Mucosa of descending colon (tissue), 3 donors: ENCODE results near the gene PMEPA1. TPM values are rescaled to one million over a fixed set of nuclear protein-coding genes. Genes with fewer than 3 reads are reported as not detected.

Experiments used
- ATAC-seq: fragments of 200-7000 bp; cut with Tn5 transposase; one replicate; pipeline ENCODE4 v1.9.1; 2020; ENCODE audit warnings: mild to moderate bottlenecking, moderate library complexity
- DNase-seq, 3 donors: peaks; one replicate each; pipeline ENCODE4 v3.0.0-alpha.2; 2020
- H3K36me3 ChIP-seq: fragments of 200-600 bp; one replicate; pipeline ENCODE4 v1.8.0; 2021; ENCODE audit warnings: low read depth, mild to moderate bottlenecking
- H3K4me1 ChIP-seq: fragments of 200-600 bp; one replicate; pipeline ENCODE4 v1.8.0; 2021; ENCODE audit warnings: low read depth, mild to moderate bottlenecking
- H3K4me3 ChIP-seq: fragments of 200-600 bp; one replicate; pipeline ENCODE4 v1.8.0; 2021; ENCODE audit warnings: mild to moderate bottlenecking
- H3K9me3 ChIP-seq: fragments of 200-600 bp; one replicate; pipeline ENCODE4 v1.8.0; 2021; ENCODE audit warnings: mild to moderate bottlenecking
- intact Hi-C, 2 donors: fragments of 100-400 bp; cut with DNase I in 1 of 2; cut with micrococcal nuclease in 1 of 2; formaldehyde crosslinking; loops; one replicate each; pipeline versions ENCODE4 v1.11.0 to v1.11.1; 2022; cut with DNase I, micrococcal nuclease
- total RNA-seq, 3 donors: library from RNA; stranded (reverse); fragmentation: NEBNext Ultra II Directional in 2 of 3; extraction: Animal tissue kit (Norgen Biotek cat#: 25700) in 2 of 3; gene quantifications; one replicate each; pipeline versions ENCODE4 v1.2.1 to v1.2.4, GENCODE V29; 2021 to 2023
- TF ChIP-seq, protein P1 (sequence below): fragments of 200-600 bp; IDR thresholded peaks from one replicate; pipeline ENCODE4 v1.8.0; 2022; ENCODE audit warnings: antibody characterized with exemption, mild to moderate bottlenecking
- donor health status: DM: no; HTN: no; CAD: no; lungs with moderate emphysema.
- donor health status: DM: no; HTN: no; CAD: no.
- donor health status: DM: no; HTN: yes; CAD: no.

PMEPA1 gene
- total RNA-seq, 3 donors from 2014 or later = 18.5 to 35.5 (median 23.5) TPM

DNA sequence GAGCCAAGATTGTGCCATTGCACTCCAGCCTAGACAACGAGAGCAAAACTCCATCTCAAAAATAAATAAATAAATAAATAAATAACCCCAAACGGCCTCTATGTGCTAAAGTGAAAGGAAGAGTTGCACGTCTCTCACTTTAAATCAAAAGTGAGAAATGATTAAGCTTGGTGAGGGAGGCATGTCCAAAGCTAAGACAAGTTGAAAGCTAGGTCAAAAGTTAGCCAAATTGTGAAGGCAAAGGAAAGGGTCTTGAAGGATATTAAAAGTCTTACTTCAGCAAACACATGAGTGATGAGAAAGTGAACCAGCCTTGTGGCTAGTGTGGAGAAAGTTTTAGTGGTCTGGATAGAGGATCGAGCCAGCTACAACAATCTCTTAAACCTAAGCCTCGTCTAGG, 103.9 kb downstream of the PMEPA1 start:
- TF ChIP-seq, protein P1, sequence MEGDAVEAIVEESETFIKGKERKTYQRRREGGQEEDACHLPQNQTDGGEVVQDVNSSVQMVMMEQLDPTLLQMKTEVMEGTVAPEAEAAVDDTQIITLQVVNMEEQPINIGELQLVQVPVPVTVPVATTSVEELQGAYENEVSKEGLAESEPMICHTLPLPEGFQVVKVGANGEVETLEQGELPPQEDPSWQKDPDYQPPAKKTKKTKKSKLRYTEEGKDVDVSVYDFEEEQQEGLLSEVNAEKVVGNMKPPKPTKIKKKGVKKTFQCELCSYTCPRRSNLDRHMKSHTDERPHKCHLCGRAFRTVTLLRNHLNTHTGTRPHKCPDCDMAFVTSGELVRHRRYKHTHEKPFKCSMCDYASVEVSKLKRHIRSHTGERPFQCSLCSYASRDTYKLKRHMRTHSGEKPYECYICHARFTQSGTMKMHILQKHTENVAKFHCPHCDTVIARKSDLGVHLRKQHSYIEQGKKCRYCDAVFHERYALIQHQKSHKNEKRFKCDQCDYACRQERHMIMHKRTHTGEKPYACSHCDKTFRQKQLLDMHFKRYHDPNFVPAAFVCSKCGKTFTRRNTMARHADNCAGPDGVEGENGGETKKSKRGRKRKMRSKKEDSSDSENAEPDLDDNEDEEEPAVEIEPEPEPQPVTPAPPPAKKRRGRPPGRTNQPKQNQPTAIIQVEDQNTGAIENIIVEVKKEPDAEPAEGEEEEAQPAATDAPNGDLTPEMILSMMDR = no peak
- no peaks in the 10 kb centered on the region for H3K9me3 ChIP-seq
- intact Hi-C loops = no loop called here
- DNase-seq (no peak), ATAC-seq (no peak)
- H3K4me1 ChIP-seq = peaks cover 10% of the 10 kb centered on the region
- H3K36me3 ChIP-seq = no peaks in the 10 kb centered on the region
- H3K4me3 ChIP-seq = no peak overlapping the region

DNA sequence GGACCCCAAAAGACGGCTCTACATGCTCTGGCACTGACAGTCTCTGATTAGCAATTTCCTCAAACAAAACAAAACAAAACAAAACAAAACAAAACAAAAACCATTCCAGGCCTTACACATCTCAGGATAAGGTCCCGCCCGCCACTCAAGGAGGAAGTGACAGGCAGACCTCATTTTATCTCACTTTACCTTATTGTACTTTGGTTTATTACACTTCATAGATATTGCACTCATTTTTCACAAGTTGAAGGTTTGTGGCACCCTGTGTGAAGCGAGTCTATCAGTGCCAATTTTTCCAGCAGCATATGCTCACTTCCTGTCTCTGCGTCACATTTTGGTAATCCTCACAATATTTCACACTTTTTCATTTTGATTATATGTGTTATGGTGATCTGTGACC, 104.8 kb downstream of the PMEPA1 start:
- H3K36me3 ChIP-seq = no peaks in the 10 kb centered on the region
- no peak overlapping the region for H3K4me3 ChIP-seq
- intact Hi-C loops = no loop called here
- no peaks in the 10 kb centered on the region for H3K9me3 ChIP-seq
- DNase-seq (peak; percentile 42 to 60 (median 47)), ATAC-seq (peak; percentile 95)
- H3K4me1 ChIP-seq = peaks cover 10% of the 10 kb centered on the region
- TF ChIP-seq, protein P1 = no peak

DNA sequence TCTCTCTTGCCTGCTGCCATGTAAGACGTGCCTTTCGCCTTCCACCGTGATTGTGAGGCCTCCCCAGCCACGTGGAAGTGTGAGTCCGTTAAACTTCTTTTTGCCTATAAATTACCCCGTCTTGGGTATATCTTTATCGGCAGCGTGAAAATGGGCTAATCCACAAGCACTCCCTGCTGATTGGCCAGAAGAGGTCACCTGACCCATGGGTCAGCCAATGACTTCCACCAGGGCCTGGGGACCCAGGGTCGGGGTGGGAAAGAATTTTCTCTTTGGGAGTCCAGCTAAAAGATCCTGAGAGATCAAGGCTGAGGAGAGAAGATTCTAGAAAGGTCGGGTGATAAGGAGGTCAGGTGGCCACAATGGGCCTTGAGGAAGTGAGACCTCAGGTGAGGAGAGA, 106.7 kb downstream of the PMEPA1 start:
- H3K4me3 ChIP-seq = no peak overlapping the region
- peaks cover 10% of the 10 kb centered on the region for H3K4me1 ChIP-seq
- intact Hi-C loops = no loop called here
- TF ChIP-seq, protein P1 = no peak
- no peaks in the 10 kb centered on the region for H3K9me3 ChIP-seq
- ATAC-seq (no peak), DNase-seq (peak in 1 of 3 donors; percentile 9)
- no peaks in the 10 kb centered on the region for H3K36me3 ChIP-seq

DNA sequence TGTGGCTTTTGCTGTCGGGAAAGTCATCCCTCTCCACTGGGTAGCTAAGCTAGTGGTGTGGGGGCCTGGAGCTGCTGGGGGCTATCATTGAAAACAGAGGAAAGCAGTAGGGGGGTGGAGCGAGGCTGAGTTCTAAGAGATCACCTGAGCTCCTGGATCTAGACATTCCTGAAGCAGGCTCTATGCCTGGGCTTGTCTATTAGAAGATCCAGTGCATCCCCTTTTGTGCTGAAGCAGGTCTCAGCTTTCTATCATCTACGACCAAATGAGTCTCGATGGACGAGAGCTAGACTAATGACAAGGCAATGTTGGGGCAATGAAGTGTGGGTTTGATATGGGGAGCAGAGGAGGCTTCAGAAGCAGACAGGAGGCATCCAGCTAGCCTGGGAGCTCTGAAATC, 108.1 kb downstream of the PMEPA1 start:
- TF ChIP-seq, protein P1 = no peak
- intact Hi-C loops = no loop called here
- H3K4me3 ChIP-seq = no peak overlapping the region
- peak in 1 of 3 donors; percentile 10 for DNase-seq
- no peak for ATAC-seq
- peaks cover 15% of the 10 kb centered on the region for H3K4me1 ChIP-seq
- no peaks in the 10 kb centered on the region for H3K9me3 ChIP-seq
- H3K36me3 ChIP-seq = no peaks in the 10 kb centered on the region

DNA sequence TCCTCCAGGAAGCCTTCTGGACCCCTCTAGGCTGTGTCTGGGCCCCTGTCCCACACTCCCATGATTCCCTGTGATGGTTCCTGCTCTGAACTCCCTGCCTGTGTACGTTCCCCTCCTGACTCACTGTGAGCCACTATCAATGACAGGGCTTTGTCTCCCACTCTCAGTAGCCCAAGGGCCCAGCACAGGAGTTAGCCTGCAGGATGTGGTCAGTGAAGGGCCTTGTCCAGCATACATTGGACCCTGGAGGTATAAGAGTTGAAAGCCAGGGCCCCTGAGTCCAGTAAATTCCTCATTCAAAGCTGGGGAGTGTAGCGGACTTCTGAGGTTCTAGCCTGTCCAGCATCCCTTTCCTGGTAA, 108.6 kb downstream of the PMEPA1 start:
- H3K4me3 ChIP-seq = no peak overlapping the region
- no peaks in the 10 kb centered on the region for H3K36me3 ChIP-seq
- H3K9me3 ChIP-seq = no peaks in the 10 kb centered on the region
- intact Hi-C loops = no loop called here
- H3K4me1 ChIP-seq = peaks cover 17% of the 10 kb centered on the region
- DNase-seq = peak in 1 of 3 donors; percentile 11
- no peak for ATAC-seq
- TF ChIP-seq, protein P1 = no peak
